Hematopoietic multipotent progenitor cell treated with erythropoietin and hydrocortisone succinate and interleukin-3 and kit ligand, for 17 days (in vitro differentiated cells): ENCODE measurements around the gene KRT6A.
"Not testable (repeated sequence)": the region's sequence is repeated elsewhere in the genome, so short reads cannot be mapped to it uniquely, and the experiment has no call there.

Experiments used
- DNase-seq: peaks from one replicate; pipeline ENCODE4 v3.0.0-alpha.2; 2015; ENCODE audit warnings: low spot score

The KRT6A gene

DNA sequence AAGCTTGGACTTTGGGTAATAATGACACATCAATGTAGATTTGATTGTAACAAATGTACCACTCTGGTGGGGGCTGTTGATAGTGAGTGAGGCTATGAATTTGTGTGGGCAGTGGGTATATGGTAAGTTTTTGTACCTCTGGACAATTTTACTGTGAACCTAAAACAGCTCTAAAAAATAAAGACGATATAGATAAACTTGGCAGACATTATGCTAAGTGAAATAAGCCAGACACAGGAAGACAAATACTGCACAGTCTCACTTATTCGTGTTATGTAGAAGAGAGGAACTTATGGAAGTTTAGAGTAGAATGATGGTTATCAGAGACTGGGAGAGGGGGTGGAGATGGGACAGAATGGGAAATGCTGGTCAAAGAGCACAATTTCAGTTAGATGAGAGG lies 28.2 kb downstream of the KRT6A start:
- no peak for DNase-seq

DNA sequence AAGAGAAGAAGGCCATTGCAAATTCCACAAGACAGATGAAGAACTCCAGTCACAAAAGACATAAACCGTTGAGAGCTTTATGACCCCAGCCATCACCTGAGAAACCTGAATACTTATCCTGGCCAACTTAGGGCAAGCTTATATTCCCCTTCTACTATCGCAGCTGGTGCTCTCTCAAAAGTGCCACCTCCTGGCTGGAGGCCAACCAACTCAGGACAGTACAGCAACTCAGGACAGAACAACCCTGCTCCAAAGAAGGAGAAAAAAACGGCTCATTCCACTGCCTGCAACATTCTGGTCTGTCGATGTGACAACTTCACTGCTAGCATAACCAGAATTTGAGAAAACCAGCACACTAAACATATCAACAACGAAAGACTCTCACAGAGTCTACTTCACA lies 31.4 kb downstream of the KRT6A start:
- DNase-seq: no peak

DNA sequence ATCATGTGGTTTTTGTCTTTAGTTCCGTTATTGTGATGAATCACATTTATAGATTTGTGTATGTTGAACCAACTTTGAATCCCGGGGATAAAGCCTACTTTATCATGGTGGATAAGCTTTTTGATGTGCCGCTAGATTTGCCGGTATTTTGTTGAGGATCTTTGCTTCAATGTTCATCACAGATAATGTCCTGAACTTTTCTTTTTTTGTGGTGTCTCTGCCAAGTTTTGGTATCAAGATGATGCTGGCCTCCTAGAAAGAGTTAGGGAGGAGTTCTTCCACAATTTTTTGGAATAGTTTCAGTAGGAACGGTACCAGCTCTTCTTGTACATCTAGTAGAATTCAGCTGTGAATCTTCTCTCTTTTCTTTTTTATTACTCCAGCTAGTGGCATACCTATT lies 34.2 kb downstream of the KRT6A start:
- no peak for DNase-seq

DNA sequence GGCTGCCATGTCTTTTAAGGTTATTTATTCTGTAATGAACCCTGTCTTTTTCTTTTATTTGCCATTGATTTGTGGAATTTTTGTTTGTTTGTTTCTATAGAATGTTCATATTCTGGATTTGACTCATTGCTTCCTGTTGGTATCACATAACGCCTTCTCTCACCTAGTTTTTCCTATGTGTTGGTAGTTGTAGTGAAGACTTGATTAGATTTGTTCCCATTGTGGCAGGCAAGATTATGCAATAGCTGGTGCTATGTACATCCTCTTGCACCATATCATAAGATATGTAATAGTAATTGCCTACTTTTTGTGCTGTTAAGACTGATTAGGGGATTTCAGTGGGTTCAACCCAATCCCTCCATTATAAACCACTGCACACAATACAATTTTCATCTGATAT lies 37.2 kb downstream of the KRT6A start:
- no peak for DNase-seq

DNA sequence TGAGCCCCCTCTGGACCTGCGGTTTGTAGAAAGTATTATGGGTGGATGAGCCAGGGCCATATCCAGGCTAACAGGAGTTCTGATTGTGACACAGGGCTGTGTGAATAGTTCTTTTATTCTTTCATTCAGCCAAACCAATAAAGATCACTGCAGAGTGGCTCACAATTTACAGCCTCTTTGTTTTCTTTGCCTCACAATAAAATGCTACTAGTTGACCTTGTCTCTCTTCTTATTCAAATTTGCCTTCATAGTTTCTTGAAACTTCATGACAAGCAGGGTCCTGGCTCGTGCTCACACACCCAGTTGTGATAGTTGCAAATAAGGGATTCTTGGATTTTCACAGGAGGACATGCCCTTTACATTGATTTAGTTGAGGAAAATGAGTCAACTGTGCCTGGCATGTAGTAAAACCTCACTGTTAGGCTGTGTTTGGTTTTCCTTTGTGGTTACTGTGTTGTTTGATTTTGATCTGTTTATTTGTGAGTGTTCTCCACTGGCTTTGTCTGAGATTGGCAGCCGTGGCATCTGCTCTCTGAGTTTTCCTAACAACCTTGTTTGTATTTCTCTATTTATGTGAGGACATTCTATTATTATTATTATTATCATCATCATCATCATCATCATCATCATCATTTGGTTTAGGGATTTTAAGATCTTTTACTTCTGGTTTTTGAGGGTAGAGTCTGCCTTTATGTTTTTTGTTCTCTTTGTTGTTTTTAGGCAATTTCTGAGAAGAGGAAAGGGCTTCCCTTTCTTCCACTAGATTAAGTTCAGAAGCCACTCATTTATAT lies 38.5 kb downstream of the KRT6A start:
- no peak for DNase-seq

DNA sequence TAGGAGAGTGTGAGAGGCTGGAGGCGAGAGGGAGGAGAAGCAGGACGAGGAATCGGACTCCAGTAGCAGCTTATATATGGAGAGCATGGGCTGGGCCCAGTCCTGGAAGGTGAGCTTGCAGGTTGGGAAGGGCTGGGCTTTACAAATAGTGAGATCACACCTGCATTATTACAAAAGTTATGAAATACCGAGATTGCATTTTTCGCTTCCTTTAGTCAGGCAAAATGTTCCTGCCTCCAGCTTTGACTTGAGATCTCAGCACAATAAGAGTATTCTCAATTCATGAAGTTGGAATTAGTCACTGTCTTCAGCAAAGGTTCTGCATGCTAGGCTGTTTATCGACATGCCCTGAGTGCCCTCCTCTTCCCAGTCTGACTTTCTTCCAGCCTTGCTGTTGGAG lies 41.0 kb downstream of the KRT6A start, which contains the start of gene KRT6B:
KRT6B (minus strand) TSS at position 46 of the 400 bp plus-strand sequence. CDS start 68 bp downstream, outside the sequence.
- no peak for DNase-seq

DNA sequence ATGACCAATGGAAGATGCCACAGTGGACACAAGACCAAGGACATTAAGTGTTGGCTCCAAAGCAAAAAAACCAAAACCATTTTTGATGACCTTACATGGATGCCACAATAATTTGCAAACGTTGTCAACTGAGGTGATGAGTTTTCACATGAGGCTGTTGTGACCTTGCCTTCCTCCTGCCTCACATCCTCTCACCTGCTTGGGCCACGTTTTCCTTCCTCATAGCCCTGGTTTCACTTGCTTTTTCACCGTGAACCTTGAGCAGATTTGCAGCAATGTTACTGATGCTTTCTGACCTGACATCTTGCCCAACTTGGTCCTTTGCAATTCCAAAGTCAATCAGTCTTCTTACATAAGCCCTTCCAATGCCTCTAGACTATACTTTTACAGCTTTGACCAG lies 44.8 kb downstream of the KRT6A start:
- no peak for DNase-seq

DNA sequence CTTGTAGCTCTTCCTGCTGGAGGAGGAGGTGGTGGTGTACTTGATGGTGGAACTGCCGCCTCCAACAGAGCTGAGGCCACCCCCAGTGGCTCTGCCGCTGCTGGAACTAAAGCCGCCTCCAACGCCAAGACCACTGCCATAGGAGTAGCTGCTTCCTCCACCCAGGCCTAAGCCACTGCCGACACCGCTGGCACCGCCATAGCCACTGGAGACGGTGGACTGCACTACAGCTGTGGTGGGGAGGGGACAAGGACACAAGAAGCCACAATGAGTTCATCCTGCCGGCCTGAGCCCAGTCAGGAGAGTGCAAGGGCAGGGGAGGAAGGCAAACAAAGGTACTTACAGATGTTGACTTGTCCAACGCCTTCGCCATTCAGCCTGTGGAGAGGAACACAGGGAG lies 45.9 kb downstream of the KRT6A start:
- not testable (repeated sequence) for DNase-seq

DNA sequence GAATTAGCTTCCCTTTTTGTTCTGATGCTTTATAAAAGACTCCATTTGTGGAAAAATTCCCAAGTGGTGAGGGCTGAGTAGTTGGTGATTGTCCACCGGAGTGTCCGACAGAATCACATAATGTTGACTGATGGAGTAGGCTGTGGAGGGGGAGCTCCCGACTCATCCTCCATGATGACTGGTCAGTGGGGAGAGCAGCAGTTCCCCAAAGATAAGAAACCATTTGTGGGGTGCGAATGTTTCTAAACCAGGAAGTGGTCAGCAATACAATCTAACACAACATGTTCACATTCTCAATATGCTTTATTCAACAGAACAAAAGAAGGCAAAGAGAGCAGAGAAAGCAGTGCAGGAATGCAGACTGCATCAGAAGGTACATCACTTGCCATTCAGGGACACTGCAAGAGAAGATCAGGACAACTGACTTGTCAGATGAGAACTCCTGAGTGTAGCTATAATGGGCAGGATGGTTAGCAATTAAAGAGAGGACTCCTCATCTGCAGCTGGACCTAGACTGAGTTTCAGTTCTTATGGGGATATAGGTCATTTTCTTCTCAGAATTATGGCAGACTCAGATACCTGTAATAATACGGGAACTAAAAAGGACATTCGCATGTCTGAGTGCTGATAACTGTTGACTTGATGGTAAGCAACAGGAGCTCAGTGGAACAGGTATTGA lies 46.6 kb downstream of the KRT6A start:
- DNase-seq: no peak

DNA sequence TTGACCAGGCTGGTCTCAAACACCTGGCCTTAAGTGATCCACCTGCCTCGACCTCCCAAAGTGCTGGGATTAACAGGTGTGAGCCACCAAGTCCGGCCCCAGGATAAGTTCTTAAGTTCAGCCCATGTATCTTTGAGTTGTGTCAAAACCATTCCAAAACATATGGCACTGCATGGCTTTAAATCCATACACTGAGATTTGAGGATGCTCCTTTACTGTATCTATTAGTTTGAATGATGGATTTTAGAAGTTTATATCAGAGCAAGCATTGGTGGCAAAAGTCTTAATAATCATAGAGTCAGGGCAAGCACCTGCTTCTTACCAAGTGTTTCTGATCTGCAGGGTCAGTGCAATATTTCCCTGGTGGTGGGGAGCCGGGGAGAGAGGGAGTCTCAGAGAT lies 47.2 kb downstream of the KRT6A start:
- DNase-seq: no peak

DNA sequence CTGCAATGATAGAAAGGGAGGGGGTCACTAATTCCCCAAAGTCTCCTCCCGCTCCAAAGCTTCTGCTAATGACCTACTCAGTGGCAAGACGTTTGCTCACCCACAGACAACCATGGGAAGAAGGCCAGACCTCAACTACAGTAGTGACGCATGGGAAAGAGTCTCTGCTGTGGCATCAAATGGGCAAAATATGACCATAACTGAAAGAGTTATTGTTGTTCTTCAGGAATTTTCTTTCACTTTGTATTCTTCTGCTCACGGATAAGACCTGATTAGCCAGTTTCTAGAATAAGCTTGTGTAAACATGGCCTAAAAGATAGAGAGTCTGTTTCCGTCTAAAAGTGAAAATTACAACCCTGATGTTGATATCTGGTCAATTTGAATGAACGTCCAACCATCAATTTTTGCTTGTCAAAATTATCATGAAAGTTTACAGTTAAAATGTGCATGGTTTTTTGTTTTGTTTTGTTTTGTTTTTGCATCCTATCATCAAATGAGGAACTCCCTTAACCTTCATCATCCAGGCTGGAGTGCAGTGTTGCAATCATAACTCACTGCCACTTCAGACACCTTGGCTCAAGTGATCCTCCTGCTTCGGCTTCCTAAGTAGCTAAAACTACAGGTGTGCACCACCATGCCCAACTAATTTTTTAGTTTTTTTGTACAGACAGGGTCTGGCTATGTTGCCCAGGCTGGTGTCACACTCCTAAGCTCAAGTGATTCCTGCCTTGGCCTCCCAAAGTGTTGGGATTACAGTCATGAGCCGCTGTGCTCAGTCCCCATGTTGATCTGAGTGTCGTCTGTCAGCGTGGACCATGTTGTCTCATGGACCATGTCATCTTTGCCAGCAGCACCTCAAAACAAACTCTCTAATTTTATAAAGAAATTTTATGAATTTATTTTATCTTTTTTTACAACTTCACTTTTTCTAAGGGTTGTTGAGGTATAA lies 48.1 kb downstream of the KRT6A start:
- DNase-seq: no peak

DNA sequence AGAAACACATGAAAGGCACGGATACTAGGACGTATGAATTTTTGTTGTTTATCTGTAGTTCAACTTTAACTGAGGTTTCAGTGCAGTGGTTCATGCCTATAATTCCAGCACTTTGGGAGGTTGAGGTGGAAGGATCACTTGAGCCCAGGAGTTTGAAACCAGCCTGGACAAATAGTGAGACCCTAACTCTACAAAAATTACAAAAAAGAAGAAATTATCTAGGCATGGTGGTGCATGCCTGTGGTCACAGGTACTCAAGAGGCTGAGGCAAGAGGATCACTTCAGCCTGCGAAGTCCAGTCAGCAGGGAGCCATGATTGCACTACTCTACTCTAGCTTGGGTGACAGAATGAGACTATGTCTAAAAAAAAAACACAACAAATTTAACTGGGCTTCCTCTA lies 49.1 kb downstream of the KRT6A start:
- no peak for DNase-seq

DNA sequence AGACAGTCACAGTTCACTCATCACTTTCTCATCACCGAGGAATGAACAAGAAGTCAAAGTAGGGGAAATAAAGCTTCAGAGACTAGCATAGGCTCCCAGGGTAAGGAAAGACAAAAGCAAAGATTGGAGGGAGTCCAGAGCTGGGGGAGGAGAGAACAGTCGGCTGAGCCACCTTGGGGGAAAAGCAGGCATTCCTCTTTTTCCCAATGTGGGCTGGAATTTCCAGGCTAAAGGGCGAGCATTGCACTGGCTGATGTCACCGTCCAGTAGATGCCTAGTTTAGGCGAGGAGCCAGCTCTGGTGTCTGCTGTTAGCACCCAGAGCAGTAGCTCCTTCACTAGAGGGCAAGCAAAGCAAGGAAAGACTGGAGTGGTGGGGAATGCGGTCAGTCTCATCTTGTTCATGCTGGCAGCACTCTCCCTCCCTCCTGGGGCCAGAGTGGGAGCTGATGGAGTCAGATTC lies 50.4 kb downstream of the KRT6A start:
- DNase-seq: no peak

DNA sequence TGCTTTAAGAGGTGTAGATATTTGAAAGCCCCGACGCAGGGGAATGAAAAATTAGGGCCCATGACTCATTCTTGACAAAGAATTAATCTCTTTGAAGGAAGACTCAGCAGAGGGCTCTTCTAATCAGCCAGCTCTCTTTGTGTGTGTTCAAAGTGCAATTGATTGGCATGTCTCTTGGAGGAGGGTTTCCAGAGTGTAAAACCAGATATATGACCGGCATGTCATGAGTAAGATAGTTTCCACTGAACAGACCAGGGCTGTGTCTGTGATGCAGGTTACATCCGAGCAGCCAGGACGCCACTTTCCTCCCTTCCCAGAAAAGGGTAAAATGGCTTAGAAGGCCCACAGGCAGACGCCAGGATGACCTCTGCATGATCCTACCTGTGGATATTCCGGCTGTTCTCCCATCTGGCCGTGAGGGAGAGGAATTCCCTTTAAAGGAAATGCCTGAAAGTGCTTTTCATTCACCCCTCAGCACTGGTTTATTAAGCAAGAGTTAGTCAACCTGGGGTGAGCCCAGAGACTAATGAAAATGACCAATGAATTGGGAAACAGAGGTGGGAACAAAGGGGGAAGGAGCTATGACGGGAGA lies 51.6 kb downstream of the KRT6A start:
- DNase-seq: no peak

DNA sequence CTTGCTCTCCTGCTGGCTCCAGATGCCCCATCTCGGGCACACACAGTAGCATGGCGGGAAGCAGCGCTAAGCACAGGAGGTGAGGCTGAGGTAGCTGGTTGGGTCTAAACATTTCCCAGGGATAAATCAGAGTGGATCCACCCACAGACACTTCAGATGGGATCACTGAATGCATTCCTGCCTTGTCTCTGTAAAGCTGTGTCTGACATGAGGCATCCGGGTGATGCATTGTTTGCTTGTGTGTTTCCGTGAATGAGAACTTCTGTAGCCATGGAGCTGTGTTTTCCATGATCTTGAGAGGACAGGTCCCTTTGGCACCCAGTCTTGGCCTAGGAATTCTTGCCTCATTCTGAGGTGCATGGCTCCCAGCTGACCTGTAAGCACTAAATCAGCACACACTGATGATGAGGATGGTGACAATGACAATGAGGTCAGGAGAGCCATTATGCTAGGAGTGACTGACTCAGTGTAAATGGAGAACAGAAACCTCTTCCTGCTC lies 52.2 kb downstream of the KRT6A start:
- DNase-seq: no peak

DNA sequence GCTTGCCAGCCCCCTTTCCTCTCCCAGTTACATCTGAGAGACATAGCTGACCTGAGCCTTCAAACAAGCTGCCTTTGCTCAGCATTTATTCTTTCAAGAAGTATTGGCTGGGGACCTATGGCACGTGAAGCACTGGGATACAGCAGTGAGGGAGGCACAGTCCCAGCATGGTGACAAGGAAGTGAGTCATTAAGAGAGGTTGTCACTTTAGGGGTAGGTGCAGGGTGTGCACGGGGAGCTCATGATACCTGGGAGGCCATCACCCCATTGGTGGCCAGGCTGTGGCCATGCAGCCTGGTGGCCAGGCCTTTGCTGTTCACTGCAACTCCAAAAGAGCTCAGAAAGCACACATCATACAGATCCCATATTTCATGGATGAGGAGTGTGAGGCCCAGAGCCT lies 53.2 kb downstream of the KRT6A start:
- DNase-seq: no peak

DNA sequence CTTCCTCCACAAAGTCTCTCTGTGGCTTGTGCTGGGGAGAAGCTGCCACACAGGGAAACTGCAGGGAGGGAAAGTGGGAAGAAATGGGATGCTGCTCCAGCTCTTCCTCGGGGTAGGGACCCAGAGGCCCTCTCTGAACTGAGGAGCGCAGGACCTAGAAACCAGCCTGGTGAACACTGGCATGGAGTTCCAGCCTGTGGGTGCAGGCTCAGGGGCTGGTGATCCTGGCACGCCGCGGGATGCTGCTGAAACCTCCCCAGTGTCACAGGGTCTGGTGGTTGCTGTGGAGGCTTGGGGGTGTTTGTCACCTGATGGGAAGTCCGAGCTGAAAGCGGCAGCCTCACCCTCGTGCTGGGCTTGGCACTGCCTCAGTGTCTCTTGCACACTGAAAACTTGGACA lies 53.6 kb downstream of the KRT6A start:
- DNase-seq: no peak

DNA sequence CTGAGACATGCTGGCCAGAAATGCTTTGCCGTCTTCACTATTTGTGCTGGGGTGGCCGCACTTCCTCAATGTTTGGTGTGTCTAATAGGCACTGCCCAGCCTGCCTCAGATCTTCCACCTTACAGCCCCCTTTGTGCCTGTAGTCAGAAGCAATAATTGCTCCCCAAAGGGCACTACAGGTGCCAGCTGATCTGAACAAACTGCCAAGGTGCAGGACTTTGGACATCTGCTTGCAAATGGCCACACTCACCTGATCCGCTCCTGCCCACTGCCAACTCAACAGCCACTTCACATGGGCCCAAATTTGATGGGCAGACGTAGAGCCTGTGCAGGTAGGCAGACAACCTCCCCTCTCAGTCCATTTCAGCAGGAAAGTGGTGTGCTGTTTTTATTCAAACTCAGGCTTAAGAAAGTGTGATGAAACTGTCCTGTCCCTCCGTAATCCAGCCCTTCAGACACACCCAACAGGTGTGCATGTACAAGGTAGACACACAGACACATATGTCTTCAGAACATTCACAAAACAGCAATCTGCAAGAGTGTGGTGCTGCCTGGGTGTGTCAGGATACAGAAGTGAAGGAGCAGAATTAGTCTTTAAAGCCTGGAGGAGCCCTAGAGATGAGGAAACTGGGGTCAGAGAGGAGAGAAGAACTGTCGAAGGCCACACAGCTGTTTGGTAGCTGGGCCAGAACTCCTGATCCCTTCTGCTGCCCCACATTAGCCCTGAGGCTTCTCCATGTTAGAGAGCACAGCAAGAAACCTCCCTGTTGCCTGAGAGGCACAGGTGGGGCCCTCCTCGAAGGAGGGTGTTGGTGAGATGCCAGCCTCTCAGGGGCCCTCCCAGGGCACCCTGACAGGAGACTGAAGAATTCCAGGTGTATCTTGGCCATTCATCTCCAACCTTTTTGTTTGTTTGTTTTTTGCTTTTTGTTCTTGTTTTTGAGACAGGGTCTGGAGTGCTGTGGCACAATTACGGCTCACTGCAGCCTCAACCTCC lies 54.5 kb downstream of the KRT6A start:
- no peak for DNase-seq

DNA sequence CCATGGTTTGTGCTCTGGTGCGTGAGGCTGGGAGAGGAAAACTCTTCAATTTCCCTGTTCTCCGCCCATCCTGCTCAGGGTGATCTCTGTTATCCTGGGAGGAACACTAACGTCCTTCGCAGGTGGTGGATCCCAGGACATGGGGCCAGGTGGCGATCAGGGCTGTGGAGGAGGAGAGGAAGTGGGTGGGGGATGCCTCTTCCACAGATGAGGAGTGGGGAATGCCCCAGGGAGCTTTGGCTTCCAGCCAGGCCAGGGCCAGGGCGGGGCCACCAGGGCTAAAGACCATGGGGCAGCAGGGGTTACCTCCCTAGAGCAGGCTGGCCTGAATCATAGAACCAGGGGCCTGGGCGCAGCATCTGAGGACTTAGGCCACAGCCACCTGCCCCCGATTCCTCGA lies 55.5 kb downstream of the KRT6A start:
- no peak for DNase-seq
